ENCODE measurements around the gene LRRC75A.

- no peak for TF ChIP-seq EZH2phosphoT487 (IDR thresholded peaks at IDR 0.05; ENCODE audit: borderline replicate concordance)
- no peak for TF ChIP-seq CTCF (conservative IDR thresholded peaks at IDR 0.05; ENCODE audit: low read length)
These were observed 49.1 kb downstream of the LRRC75A start for GRCh38 chr17:16442594-16443510.
